ENCODE results near the gene CAMTA1. TPM values are rescaled to one million over a fixed set of nuclear protein-coding genes. Genes with fewer than 3 reads are reported as not detected.

The CAMTA1 gene
- total RNA-seq, 1 donor = 19.9 TPM

DNA sequence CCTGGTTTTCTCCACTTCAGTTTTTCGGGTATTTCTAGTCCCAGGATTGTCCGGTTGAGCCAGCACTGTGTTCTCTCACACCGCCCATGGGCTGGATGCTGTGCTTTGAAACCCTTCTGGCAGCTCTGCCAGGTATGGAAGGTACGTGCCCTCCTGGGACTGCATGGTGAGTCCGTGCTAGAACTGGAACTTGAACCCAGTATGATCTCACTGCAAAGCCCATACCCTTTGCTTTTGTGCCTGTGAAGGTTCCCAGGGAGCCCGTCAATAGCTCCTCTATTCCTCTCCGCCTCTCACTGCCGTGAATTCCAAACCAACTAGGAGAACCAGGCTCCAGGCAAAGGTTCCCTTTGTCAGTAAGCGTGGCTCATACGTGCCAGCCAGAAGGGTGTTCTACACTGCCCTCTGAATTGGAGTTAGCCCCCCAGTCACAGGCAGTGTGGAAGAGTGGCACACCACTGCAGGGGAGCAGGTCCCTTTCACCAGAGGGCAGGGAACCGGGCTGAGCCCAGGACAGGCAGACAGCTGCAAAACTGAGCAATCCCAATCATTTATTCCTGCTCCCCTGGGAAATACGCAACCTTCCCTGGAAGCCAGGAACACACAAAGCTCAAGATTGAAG is 310.2 kb downstream of the CAMTA1 start:
- DNase-seq (ENCODE audit: low read depth in 2 of 3, low spot score in 2 of 3) = no peak

DNA sequence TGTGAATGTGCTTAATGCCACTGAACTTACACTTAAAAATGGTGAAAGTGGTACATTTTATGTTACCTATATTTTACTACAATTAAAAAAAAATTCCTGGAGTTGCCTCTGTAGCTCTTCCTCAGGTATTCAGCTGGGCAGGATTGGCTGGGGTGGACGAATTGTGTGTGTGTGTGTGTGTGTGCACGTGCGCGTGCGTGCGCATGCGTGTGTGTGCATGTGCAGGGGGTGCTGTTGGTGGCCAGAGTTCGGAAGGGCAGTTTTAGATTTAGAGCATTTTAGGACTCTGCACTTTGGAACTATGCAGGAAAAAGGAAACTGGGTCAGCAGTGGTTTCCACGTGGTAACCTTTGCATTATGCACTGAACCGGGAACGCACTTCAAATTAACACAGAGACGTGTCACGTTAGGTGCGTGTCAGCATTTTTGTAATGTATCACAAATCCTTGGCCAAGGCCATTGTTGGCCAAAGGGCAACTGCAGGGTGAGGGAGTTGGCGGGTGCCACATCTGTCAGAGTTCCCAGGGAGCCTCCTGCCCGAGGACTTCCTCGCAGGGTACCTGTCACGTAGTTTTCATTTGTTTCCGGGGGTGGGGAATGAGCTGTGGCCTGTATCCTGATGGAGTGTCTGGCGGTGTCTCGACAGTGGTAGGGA is 312.8 kb downstream of the CAMTA1 start:
- no peak for DNase-seq (ENCODE audit: low read depth in 2 of 3, low spot score in 2 of 3)

DNA sequence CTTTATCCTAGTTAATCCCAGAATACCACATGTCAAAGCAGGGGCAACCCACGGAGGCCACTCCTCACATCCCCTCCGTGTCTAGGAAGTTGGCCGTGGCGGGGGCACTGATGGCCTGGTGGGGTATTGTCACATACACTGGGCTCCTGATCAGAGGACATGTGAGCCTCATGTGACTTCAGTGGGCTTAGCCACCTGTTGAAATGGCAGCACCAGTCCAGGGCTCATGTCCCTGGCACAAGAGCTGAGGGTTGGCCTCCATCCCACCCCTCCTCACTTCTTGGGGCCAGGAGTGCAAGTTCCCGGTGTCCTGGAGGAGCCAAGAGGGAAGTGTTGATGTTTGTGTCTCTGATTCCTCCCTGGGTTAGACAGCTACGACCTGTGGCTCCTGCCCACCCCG is 313.4 kb downstream of the CAMTA1 start:
- DNase-seq (ENCODE audit: low read depth in 2 of 3, low spot score in 2 of 3) = no peak

DNA sequence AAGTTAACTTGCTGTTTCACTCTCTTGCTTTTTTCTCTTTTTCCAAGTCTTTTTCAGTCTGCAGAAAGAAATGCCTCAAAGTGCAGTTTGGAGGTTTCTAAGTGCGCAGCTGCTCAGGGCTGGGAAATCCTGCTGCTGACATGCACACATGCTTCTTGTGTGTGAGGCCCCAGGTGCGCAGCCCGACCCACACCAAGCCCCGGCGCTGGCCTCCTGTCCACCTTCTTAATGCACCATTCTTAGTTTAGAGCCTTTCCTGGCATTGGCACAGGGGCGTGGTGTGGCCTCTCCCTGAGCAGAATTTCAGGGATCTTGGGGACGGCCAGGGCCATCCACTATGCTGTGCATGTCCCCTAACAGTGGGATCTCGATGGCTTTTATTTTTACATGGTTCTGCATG is 315.2 kb downstream of the CAMTA1 start:
- DNase-seq (ENCODE audit: low read depth in 2 of 3, low spot score in 2 of 3) = no peak

DNA sequence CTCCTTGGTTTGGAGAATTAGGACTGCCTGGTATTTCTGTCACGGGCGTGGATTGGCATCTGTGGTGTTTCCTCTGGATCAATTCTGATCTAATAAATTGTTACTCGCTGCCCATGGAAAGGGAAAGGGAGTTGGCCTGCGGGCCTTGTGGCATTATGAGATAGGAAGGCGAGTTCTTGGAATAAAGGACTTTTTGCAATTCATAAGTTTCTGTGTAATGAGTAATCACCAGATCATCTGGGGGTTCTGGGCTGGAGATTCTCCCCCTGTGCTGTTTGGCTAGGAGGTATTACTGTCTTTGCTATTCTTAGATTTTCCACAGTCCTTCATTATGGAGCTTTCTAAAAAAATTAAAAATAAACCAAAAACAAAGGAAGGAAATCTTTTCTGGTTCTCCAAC is 315.9 kb downstream of the CAMTA1 start:
- DNase-seq (ENCODE audit: low read depth in 2 of 3, low spot score in 2 of 3) = no peak

DNA sequence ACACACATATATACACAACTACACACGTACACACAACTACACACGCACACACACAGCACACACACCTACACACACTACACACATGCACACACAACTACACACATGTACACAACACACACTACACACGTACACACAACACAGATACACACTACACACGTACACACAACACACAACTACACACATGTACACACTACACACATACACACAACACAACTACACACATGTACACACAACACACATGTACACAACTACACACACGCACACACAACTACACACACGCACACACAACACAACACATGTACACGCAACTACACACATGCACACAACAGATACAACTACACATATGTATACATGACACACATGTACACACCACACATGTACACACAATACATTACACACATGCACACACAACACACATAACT is 318.1 kb downstream of the CAMTA1 start:
- peak in 1 of 3 donors; percentile 26 for DNase-seq (ENCODE audit: low read depth in 2 of 3, low spot score in 2 of 3)

DNA sequence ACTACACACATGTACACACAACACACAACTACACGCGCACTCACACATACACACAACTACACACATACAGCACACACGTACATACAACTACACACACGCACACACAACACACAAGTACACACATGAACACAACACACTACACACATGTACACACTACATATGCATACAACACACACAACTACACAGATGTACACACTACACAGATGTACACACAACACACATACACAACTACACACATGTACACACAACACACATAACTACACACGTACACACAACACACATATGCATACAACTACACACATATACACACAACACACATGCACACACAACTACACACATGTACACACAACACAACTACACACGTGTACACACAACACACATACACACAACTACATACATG is 318.6 kb downstream of the CAMTA1 start:
- DNase-seq (ENCODE audit: low read depth in 2 of 3, low spot score in 2 of 3) = no peak

DNA sequence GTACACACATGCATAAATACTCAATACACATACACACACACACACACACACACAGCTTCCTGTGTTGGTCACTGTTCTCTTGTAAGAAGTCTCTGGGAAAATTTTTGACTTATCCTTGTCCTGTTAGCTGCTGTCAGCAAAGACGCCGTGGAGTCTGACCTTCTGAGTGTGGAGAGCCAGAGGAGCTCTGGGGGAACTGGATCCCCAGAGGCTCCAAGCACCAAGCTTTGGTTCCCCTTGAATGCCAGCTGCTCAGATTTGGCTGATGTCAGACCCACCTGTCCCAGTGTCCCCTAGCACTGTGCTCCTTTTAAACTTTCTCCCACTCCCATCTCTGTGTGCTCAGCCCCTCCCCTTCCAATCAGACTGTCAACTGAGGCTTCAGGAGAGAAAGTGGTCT is 319.1 kb downstream of the CAMTA1 start:
- peak in 1 of 3 donors; percentile 15 for DNase-seq (ENCODE audit: low read depth in 2 of 3, low spot score in 2 of 3)

DNA sequence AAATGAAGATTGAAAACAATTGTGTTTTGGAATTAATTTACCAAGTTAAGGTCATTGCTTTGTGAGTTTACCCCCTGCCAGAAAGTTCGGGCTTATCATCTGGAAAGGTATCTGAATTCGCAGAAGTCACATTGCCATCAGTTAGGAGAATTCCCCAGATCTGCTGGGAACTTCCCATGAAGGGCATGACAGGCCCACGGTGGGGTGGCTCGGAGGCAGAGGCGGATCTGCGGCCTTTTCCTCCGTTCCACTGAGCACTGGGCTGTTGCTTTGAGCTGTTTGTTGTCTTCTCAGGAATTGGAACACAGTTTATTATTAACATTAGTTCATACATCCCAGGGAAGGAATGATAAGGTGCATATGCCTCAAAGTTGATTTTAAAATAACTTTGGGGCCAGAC is 320.0 kb downstream of the CAMTA1 start:
- DNase-seq (ENCODE audit: low read depth in 2 of 3, low spot score in 2 of 3) = no peak

DNA sequence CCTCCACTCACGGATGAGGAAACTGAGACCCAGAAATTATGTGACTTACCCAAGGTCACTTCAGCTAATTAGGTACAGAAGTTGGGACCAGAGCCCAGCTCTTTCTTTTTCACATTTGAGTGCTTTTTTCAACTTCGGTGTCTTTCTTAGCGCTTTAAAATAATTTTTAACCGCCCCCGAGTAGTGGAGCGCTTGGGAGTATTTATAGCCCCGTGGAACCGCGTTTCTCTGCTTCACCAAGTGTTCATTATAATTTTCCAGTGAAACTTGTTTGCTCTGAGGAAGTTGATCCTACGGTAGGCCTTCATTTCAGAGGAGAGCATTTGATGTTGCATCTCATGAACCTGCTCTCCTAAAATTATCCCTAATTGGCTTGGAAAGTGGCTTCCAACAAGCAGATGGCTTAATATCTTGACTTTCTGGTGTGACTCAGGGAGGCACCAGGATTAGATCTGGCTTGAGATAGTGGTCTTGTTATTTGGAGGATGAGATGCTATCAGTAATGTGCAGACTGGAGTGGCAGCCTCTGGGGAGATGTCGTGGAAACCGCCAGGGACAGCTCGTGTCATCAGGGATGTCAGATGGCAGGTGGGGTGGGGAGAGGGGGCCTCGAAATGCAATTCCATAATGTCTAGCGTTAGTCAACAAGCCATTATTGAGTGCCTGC is 321.3 kb downstream of the CAMTA1 start:
- DNase-seq (ENCODE audit: low read depth in 2 of 3, low spot score in 2 of 3) = no peak

DNA sequence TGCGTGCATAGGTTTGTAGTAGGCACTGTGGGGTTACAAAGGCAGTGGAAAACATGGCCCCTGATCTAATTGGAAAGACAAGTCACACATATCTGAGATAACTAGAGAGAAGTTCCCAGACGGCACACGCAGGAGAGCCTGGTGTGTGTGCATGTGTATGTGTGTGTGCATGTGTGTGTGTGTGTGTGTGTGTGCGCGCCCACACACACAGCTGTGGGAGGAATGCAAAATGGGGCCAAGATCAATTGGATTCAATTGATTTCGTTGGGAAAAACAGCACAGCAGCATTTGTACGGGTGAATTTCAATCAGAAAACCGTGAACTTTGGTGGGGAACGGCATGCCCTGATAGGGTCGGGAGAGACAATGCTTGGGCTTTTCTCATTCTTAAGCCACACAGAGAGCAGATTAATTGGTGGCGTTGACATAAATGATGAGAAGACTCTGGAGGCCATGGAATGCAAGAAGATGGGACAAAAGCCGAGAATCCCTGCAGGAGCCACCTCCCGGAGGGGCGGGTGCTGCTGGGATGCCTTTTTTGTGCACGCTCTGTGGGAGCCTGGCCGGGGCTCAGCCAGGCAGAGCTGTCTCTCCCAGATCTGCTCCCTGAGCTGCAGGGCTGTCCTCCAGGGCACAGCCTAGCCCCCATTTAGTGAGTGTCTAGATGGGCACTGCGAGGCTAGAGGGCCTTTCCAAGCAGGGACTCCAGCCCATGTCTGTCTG is 322.0 kb downstream of the CAMTA1 start:
- no peak for DNase-seq (ENCODE audit: low read depth in 2 of 3, low spot score in 2 of 3)

DNA sequence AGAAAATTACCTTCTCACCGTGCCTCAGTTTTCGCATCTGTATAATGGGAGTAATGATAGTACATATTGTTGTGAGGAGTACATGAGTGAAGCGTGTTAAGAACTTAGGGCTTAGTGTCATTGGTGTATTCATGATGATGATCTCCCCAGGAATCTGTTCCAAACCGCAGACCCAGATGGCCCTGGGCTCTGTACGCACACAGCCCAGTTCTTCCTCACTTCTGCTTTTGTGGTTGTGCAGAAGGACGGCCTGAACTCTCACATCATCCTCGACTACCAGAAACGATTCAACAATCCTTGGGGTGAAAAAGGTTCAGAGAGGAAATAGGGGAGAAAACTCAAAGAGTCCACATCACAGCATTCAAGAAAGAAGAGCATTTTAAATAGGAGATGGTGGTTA is 323.0 kb downstream of the CAMTA1 start:
- DNase-seq (ENCODE audit: low read depth in 2 of 3, low spot score in 2 of 3) = peak in 2 of 3 donors; percentile 51 to 77

DNA sequence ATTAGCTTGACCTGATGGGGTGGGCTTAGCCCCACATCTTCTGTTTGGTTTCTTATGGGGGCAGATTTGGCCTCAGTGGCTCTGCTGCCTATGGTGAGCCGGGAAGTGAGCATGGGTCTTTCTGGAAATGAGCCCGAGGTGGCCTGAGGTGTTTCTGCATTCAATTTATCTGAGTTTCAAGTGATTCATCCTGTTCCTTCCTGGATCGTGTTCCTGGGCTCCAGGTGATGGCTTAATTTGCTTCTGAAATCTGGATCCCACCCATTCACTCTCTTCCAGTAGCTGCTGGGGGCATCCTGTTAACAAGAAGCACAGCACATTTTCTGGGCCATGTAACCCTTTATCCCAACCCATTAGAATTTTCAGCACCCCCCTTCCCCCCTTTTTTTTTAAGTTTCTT is 324.6 kb downstream of the CAMTA1 start:
- no peak for DNase-seq (ENCODE audit: low read depth in 2 of 3, low spot score in 2 of 3)

DNA sequence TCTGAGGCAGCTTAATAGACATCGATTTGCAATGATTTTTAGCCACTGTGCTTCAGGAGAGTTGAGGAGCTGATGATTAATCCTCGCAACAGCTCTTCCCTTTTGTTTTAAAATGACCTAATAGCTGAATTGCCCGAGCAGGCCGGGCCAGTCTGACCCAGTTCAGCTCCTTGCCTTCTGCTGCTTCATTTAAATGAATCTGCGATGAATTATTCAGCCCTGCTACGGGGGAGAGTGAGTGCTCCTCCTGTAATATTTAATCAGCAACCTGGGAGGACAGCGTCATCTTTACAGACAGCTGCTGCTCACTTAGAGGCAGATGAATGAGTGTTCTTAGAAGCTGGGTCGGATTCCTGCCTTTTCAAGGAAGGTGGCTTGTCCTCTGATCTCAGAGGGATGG is 325.1 kb downstream of the CAMTA1 start:
- DNase-seq (ENCODE audit: low read depth in 2 of 3, low spot score in 2 of 3) = no peak

DNA sequence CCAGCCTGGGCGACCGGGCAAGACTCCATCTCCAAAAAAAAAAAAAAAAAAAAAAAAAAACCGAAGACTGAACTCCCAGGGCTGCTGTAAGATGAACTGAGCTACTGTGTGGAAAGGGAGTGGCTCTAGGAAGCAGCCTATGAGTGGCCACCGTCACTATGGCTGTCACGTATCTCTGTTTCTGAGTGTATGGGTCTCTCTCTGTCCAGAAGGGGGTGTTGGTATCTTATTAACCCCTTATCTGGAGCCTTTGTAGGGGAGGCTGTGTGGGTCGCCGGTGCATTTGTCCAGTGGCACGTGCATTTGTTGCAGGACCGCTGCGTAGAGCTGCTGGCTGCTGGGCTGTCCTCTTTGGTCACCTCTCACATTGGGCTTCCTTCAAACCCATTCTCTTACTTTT is 326.6 kb downstream of the CAMTA1 start:
- DNase-seq (ENCODE audit: low read depth in 2 of 3, low spot score in 2 of 3) = no peak

DNA sequence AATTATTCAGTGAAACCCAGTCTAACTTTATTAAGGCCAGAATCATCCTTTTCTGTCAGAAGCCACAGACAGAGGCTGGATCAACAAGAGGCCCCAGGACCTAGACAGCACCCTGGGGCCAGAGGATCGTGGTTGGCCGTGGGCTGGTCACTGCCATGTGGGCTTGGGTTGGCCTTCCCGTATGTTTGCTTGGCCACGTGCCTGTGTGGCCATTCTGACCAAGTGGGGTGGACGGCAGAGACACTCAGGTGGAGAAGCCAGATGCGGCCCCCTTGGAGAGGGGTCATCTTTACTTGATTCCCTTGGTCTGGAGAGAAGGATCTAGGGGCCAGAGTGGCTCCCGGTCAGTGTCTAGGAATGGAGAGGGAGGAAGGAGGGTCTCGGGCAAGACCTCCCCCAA is 327.9 kb downstream of the CAMTA1 start:
- DNase-seq (ENCODE audit: low read depth in 2 of 3, low spot score in 2 of 3) = no peak

DNA sequence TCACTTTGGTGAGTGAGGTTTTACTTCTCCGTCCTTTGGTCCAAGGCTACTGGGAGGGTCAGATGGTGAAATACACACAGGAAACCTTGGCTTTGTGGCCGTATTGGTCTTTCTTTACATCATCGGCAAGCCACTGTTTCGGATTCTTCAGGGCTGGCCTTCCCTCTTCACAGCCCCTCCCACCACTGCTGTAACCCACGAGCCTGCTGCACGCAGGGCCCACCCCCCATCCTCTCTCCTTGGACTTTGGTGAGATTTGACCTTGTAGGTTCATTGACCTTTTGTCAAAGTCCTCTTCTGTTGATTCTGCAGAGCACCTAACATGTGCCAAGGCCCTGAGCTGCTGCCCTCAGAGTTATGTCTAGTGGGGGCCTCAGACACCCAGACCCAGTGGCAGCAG is 328.6 kb downstream of the CAMTA1 start:
- DNase-seq (ENCODE audit: low read depth in 2 of 3, low spot score in 2 of 3) = no peak

DNA sequence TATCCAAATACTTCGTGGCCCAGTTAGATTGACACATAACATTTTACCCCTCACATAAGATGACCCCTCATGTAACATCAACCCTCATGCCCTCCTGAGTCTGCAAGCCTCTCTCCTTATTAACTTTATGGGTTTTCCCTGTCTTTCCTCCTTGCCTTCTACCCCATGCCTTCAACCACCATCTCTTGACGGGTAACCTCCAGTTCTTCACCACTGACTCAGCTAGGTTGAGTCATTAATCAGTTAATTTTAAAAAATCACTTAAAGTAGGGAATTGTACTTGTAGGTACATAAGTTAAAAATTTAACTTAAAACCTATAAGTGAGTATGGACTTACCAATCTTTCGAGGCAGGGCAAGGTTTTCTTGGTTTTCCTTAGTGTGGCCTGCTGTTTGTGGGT is 330.7 kb downstream of the CAMTA1 start:
- DNase-seq (ENCODE audit: low read depth in 2 of 3, low spot score in 2 of 3) = no peak

DNA sequence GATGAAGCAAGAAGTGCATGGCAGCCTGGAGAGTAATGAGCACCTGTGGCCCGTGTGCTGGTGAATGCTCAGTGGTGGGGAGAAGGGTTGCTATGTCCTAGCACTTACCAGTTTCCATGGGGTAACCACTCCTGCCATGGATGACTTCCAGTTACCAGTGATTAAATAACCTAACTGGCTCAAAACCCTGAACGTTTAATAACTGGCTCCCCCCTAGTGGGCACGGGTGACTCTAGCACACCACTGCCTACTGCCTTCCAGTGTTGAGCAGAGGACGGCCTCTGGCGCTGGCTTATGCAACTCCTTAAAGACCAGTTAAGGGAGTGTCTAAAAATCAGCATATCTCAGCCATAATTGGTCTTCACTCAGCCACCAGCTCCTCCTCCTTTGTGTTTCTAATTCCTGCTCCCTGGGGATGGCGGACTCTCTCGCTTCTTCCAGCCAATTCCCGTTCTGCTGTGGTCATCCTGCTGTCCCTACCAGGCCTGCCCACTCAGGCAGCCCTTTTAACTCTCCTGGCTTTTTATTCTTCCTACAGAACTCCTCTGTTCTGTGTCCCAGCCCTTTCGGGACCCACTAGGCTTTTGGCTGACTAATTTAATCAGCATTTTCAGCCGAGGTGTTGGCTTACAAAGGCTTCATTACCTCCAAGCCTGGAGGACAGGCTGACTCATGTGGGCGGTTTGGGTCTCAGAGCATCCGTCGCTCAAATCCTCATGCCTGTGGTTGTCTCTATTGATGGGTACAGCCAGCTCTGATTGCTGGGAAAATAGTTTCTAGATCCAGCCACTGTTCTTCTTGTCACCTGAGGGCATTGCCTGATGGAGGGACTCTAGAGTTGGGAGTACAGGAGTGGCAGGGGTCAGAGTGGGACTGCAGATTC is 332.4 kb downstream of the CAMTA1 start:
- peak in 1 of 3 donors; percentile 33 for DNase-seq (ENCODE audit: low read depth in 2 of 3, low spot score in 2 of 3)

DNA sequence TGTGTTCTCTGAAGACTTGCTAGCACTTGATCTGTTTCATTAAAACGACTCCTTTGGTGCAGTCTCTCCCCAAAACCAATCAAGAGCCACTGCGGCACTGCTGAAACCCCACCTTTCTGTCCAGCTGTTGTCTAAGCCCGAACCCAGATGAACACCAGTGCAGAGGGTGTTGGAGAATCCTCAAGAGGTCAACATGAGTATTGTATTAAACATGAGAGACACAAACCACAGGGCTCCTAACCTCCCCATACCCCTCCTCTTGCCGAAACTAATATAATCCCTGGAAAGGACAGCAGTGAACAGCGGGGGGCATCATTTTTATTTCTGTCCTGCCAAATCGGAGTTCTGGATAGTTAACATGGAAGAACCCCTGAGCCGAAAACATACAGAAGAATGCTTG is 333.9 kb downstream of the CAMTA1 start:
- no peak for DNase-seq (ENCODE audit: low read depth in 2 of 3, low spot score in 2 of 3)
